Anterior cingulate cortex (tissue), 58 donors: ENCODE data around the gene GLDC.
A peak's percentile ranks its signal among the peaks of the same experiment; 100 is the strongest.

Source experiments
- DNase-seq, 58 donors: peaks; one replicate each; lab custom pipeline; 2025; lab: John Stamatoyannopoulos, UW

Gene GLDC

GRCh38 chr9:6525326-6526045 lies 120.0 kb downstream of the GLDC start:
- no peak for DNase-seq

- no peak for DNase-seq
These were observed 123.3 kb downstream of the GLDC start for GRCh38 chr9:6522263-6522662.

DNA sequence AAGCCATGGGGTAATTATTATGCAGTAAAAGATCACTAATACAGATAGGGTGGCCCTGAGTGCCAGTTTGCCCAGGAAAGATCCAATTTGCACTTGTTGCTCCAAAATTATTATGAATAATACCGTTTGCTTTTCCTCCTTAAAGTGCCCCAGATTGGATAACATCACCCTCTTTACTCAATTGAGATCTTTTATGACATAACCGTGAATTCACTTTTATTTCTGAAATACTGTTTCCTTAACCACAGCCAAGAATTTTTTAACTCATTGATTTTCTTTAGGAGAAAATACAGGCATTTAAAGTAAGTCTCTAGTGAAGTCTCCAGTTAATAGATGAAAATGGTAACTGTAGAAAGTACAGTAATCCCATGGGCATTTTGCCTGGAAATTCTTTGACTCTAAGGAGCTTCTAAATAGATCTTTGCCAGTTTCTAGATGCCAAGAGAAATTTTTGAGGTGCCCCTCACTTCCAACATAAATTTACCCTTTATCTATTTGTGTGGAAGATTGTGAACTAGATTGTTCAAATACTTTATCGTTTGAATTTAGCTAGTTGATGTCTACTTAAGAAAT lies 133.4 kb downstream of the GLDC start:
- DNase-seq = no peak

DNA sequence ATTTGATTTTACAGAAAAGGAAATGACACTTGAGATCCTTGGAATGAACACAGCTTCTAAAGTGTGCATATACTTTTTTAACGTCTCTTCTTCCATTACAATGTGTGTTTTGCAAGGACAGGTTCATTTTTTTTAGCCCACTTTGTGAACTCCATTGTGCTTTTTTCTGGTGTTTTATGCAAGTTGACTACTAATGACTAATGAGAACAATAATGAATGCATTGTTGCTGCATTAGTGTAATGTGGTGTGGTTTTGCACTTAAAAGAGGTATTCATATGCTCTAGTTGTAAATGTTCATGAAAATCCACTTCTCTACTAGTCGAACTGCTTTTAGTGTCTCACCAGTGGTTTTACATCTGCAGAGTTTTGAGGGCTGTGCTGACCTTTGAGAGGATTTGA lies 139.0 kb downstream of the GLDC start:
- DNase-seq = no peak

DNA sequence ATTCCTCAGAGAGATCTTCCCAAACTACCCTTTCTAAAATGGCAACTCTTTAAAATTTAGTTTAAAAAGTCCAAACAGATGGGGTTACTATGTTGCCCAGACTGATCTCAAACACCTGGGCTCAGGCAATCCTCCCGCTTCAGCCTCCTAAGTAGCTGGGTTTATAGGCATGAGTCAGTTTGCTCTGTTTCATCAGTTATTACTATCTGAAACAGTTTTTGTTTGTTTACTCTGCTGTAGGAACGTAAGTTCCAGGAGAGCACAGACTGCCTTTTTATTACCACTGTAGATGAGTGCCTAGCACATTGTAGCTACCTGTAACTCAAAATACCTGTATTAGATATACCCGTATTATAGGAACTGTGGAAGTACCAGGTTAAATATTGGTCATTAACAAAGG lies 143.1 kb downstream of the GLDC start:
- no peak for DNase-seq

DNA sequence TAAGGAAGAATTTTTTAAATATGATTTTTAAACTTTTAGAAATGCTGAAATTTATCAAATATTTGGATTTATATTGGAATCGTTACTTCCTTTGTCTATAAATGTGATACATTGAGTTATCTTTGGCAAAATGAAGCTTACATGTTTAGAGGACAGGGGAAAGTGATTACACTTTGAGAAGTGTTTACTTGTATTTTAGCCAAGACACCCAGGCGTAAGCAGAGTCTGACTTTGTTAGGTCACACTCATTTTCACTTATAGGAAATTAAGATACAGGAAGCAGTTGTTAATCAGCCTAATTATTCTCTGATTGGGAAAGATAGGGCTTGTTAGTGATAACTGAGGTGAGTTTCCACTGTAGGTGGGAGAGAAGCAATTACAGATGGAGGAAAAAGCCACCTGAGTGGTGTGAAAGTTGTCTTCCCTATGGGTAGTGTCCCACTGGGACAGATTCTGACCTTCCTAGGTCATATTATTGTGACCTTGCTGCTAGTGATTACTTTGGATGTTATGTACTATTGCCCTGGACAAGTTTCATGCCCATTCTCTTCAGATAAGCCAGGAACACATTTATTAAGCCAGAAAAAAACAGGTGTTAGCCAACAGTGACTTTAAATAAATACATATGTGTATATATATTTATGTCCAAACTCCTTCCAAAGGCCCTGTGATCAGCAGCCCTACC lies 143.9 kb downstream of the GLDC start:
- no peak for DNase-seq

- no peak for DNase-seq
These were observed 146.5 kb downstream of the GLDC start for GRCh38 chr9:6498982-6499381.

DNA sequence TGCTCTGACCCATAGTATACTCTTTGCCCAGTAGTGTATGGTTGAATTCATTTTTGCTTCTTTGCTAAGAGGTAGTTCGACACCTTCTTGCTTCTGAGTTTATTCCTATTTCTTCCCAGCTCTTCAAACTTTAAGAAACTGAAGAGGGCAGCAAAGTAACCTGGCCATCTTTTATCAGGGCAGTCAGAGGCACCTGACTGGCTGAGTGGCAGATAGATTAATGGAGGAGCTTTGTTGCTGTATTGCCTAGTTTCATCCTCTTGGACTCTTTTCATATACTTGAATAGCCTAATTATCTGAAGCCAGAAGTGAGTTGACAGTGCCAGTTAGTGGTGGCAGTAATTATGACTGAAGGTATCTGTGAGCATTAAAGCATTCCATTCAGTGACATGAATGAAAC lies 150.1 kb downstream of the GLDC start:
- peak in 3 of 58 donors; percentile 1 to 4 (median 4) for DNase-seq

DNA sequence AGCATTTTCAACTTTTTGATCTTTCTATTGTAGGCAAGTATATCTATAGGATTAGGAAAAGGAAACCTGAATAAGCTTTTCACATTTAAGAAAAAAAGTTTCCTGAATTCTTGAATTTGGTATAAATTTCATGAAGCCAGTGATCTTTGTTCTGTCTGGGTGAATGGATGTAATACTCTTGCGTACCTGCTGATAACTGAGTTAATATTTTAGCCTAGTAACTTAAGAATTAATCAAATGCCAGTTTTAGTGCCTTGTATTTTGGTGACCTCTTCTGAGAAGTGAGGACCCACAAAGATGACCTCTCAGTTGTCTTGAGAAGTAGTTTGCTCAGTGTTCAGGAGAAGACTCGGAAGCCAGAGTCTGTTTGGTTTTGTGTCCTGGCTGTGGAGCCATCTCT lies 154.7 kb downstream of the GLDC start:
- DNase-seq = no peak

GRCh38 chr9:6489099-6489498 lies 156.4 kb downstream of the GLDC start:
- no peak for DNase-seq

DNA sequence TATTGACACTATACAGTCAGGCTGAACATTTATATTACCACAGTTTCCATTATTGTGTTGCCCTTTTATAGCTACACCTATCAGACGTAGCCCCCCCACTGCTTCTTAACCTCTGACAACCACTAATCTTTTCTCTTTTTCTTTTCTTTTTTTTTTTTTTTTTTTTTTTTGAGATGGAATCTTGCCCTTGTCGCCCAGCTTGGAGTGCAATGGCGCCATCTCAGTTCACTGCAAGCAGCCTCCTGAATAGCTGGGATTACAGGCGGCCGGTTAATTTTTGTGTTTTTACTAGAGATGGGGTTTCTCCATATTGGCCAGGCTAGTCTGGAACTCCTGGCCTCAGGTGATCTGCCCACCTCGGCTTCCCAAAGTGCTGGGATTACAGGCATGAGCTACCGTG lies 157.1 kb downstream of the GLDC start:
- no peak for DNase-seq

DNA sequence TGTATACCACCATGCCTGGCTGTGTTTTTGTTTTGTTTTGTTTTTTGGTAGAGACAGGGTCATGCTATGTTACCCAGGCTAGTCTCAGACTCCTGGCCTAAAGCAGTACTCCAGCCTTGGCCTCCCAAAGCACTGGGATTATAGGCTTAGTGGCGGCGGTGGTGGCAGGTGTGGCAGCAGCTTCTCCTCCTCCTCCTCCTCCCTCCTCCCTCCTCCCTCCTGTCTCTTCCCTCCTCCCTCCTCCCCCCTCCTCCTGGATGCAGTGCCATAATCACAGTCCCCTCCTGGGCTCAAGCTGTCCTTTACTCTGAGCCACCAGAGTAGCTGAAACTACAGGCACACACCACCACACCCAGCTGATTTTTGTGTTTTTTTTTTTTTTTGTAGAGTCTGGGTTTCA lies 161.3 kb downstream of the GLDC start:
- DNase-seq = no peak
